GM19240 (cell line): ENCODE measurements around the gene ARSD.
"Not testable (repeated sequence)": the region's sequence is repeated elsewhere in the genome, so short reads cannot be mapped to it uniquely, and the experiment has no call there.

Experiments used
- DNase-seq: peaks from one replicate; pipeline ENCODE4 v3.0.0; 2011; ENCODE audit warnings: low spot score; ENCODE audit not compliant: insufficient read length

ARSD gene

DNA sequence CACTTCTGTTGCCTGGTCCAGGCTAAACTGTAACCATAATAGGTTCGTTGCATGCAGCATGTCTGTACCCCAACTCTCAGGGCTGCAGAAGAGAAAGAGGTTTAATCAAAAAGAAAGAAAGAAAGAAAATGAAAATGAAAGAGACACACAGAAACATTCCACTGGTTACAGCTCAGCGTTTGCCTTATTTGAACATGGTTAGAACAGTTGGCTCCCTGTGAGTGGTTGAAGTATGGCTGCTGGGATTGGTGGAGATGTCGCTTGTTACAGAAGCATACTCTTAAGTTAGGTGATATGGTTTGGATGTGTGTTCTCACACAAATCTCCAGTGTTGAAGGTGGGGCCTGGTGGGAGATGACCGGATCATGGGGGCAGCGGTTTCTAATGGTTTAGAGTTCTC is 36.3 kb downstream of the ARSD start:
- no peak for DNase-seq

DNA sequence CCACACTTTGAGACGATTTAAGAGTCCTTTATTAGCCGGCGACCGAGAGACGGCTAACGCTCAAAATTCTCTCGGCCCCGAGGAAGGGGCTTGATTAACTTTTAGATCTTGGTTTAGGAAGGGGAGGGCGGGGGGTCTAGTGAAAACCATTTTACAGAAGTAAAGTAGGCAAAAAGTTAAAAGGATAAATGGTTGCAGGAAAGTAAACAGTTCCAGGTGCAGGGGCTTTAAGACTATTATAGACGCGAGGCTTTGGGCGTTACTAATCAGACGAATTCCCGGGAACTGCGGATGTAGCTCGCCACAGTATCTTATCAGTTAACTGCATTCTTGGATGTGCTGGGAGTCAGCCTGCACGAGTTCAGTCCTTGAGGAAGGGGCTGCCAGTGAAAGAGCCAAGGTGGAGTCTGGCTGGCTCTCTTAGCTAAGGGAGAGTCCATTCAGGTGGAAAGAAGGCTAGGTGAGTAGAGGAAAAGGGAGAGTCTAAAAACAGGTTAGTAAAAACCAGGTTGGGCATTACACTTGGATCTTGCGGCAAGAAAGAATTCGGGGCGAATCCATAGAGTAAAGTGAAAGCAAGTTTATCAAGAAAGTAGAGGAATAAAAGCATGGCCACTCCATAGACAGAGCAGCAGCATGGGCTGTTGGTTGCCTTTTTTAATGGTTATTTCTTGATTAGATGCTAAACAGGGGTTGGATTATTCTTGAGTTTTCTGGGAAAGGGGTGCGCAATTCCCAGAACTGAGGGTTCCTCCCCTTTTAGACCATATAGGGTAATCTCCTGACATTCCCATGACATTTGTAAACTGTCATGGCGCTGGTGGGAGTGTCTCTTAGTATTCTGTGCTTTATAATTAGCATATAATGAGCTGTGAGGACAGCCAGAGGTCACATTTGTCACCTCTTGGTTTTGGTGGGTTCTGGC is 38.3 kb downstream of the ARSD start:
- DNase-seq, result not testable (repeated sequence)

DNA sequence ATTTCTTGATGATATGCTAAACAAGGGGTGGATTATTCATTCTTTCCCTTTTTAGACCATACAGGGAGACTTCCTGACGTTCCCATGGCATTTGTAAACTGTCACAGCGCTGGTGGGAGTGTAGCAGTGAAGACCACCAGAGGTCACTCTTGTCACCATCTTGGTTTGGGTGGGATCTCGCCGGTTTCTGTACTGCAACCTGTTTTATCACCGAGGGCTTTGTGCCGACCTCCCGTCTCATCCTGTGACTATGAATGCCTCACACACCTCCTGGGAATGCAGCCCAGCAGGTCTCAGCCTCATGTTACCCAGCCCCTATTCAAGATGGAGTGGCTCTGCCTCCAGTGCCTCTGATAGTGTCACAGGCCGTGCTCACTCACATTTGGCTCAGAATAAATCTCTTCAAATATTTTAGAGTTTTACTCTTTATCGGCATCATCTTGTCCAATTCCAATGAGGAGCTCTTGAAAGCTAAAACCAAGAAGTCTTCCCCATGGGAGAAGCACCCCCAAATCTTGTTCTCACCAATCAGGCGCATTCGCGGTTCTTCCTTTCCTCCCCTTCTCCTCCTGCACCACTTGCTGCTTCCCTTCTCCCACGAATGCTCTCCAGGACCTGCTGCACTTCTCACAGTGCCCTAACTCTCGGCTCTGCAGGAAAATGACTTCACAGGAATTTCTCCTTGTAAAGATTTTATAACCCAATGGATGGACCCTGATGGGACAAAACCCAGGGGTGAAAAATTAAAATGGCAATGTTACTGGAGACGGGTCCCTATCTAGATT is 39.2 kb downstream of the ARSD start:
- DNase-seq, result not testable (repeated sequence)

DNA sequence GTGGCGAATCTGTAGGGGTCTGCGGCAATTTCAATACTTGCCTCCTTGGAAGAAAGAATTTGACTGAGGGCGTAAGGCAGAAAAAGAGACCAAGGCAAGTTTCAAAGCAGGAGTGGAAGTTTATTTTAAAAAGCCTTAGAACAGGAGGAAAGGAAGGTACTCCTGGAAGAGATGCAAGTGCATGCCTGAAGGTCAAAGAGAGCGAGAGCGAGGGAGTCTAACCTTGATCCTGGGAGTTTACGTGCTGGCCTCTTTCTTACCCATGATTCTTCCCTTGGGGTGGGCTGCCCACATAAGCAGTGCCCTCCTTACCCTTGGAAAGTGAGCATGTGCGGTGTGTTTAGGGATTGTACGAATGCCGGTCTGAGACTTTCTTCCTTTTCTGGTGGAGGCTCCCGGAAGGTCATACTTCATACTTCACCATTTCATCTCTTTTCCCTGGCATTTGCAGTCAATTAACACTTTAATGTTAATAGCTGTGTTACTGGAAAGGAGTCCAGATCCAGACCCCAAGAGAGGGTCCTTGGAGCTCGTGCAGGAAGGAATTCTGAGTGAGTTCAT is 40.0 kb downstream of the ARSD start:
- no peak for DNase-seq

DNA sequence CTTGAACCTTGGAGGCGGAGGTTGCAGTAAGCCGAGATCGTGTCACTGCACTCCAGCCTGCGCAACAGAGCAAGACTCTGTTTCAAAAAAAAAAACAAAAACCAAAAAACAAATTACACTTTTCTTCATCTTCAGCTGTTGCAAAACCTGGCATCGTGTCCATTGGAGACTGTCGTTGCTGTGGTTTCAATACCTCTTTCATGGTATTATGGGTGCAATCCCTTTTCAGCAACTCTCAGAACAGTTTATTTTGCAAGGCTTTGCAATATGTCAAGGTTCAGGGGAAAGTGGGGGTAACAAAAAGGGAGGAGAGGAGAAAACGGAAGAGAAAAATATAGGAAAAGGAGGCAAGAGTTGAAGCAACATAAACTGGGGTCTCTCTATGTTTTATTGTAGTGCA is 40.8 kb downstream of the ARSD start:
- no peak for DNase-seq

DNA sequence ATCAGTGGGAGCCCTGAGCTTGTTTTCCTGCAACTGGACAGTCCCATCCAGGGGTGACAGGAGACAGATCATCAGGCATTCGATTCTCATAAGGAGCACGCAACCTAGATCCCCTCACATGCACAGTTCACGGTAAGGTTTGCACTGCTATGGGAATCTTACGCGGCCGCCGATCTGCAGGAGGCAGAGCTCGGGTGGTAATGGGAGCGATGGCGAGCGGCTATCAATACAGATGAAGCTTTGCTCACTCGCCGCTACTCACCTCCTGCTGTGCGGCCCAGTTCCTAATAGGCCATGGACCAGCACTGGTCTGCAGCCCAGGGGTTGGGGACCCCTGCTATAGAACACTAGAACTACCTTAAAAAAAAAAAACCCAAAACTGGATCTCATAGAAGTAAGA is 45.4 kb downstream of the ARSD start:
- DNase-seq, result no peak

DNA sequence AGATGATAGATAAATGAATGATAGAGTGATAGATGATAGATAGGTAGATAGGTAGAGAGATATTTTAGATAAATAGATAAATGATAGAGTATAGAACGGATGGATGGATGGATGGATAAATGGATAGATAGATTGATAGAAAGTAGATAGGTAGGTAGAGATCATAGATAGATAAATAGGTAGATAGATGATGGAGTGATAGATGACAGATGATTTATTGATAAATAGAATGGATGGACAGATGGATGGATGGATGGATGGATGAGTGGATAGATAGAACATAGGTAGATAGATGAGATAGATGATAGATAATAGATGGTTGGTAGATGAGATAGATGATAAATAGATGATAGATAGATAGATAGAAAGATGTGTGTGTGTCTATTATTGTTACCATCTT is 49.5 kb downstream of the ARSD start:
- DNase-seq, result no peak

DNA sequence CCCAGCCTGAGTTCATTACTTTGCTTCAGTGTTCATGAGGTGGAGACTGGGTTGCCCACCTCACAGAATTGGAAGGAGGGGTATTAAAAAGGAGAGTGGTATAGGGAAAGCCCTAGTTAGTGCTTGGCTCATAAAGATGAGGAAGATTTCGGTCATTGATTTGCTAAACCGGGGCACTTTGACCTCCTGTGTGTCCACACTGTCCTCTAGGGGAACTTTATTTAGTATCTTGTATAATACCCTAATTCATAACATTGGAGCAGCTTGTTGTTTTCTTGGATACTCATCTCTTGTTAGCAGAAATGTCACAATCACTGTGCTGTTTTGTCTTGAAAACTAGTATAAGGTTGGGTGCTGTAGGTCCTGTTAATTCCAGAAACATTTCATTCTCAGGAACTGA is 50.6 kb downstream of the ARSD start:
- no peak for DNase-seq

DNA sequence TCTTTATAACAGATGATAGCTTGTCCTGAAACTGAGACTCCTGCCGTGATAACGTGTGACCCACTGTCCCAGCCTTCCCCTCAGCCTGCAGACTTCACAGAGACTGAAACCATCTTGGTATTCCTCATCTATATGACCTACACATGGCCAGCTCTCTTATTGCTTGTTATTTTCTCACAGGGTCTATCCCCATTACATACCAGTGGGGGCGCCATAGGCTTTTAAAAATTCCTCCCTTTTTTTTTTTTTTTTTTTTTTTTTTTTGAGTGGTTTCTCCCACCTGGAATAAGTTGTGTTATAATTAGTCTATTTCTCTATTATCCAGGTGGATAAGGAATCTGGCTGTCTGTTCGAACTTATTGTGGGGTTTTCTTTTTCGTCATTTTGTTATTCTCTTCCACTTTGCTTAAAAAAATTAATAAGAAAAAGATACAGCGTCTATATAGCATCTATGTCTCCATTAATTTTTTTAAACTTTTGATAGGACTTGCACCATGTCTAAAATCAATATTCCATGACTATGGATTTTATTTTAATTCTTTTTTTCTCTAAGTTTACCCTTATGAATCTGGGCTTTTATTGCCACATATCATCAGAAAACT is 53.2 kb downstream of the ARSD start:
- no peak for DNase-seq

DNA sequence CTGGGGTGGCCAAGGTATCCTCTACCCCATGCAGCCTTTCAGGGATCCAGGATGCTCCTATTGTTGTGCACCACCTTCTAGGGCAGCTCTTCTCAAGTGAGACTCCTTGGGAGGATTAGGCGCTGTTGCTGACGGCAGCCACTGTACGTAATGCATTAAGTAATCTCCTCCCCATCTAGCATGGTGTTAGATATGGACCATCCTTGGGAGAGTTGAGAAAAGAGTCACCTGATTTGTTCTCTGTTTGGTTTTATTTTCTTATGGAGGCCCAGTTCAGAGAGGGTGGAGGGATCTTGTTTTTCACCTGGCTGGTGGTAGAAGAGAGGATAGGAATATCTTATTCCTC is 54.0 kb downstream of the ARSD start:
- DNase-seq, result no peak

DNA sequence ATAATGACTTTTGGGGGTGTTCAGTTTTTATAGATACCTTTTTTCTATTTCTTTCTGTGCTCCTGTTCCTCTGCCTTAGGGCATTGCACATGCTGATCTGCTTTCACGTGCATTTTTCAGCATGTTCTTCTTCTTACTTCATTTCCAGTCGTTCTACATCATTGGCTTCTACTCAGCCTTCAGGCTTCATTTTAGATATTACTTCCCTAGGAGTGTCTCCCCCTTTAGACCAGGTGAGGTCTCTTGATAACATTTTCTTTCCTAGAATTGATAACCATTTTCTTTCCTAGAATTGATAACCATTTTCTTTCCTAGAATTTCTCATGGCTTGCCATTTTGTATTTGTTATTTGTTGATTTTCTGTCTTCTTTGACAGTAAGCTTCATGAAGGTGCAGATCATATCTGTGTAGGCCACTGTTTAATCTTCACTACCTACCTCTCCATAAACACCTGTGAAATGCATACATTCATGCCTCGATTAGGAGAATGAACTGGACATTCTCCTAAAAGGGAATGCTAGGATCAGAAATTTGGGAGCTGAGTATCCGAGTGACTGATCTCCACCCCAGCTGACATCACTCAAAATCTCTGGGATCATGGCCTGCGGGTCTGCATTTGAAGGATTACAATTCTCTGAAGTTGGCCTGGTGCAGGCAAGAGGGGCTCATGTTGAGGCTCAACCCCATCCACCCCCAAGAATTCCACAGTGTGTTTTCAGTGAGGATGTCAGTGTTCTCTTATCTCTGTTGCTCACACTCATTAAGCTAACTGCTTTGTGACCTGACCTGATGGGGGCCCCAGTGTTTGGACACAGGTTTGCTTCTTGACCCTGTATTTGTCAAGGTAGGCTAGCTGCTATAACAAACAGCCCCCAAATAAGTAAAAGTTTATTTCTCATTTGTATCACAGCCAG is 54.7 kb downstream of the ARSD start:
- no peak for DNase-seq

DNA sequence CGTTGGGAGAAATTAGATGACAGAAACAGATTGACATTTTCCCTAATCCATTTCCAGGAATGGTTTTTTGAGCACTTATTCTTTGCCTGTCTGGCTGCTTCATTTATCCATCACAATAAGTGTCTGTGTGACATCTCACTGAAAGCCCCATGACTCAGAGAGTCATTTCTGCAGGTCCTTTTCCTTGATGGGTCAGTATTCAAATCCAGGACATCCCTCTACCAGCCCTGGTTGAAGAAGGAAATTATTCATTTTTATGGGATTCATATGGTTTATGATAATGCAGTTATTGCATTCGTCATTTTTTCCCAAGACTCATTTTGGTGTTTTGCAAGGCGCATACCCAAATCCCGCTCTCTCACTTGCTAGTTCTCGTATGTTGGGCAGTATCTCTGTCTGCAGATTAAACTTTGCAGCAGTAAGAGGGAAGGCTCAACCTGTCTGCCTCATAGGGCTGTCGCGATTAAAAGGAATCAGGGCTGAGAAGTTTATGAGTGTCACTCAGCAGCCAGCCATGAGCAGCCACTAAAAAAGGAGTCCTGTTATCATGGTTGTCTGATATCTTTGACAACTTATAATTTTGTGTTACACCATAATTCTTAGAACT is 56.4 kb downstream of the ARSD start:
- no peak for DNase-seq

DNA sequence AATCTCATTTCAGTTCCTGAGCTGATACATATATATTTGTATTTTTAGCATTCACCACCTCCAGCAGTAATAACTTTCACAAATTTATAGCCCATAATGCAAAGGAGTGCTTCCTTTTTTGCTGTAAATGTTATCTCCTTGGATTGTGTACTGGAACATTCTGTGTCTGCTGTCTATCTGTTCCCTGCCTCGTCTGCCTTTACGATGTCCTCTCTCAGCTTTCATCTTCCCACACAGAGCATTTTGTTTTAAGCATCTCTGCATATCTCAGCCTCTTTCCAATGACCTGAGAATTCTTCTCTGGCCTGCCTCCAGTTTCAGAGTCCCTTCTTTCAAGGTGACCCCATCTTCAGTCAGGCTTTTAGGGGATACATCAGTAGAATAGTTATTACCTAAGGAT is 57.3 kb downstream of the ARSD start:
- DNase-seq, result no peak

DNA sequence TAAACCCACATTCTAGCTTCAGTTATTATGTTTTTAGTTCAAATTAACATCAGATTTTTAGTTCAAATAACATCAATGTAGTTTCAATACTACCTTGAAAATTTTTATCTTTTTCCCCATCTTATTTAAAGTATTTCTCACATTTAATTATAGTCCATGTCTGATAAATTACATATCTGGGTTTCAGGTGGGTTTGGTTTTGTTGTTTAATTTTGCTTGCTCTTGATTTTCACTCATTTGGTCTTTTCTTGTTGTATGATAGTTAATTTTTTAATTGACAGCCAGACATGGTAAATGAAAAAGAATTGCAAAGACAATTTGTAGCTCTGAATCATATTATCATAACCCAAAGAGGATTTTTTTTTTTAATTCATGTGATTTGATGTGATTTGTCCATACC is 58.5 kb downstream of the ARSD start:
- DNase-seq, result no peak

DNA sequence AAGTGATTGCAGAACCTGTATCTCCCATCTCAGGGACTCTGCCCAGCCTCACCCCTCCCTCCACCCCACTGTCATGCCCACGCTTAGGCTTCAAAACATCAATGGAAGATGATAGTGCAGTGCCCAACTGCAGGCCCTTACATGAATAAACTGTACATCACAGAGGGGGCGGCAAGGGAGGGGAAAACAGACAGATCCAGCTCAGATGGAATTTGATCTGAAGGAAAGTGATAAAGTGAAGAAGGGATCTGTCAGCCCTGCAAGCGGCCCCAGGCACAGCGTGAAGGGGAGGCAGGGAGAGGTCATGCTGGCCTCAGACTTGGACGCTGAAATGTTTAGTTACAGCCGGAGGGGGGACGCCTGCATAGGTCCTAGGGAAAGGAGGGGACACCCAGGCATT is 61.9 kb downstream of the ARSD start:
- no peak for DNase-seq

DNA sequence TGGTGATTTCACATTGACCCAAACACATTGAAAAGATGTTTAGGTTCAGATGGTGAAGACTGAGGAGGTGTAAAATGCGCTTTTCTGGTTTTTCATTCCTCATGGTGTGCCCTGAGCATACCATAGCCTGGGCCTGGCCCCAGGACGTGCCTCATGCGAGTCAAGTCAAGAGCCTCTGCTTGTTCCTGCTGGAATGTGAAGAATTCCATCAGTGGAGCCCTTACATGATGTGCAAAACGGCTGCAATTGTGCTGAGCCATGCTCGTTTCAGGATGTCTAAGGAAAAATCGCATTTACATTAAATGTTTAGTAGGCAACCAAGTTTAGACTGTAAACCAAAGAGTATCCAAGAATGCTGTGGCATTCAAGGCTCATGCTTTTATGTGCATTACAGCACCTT is 65.5 kb downstream of the ARSD start:
- no peak for DNase-seq

DNA sequence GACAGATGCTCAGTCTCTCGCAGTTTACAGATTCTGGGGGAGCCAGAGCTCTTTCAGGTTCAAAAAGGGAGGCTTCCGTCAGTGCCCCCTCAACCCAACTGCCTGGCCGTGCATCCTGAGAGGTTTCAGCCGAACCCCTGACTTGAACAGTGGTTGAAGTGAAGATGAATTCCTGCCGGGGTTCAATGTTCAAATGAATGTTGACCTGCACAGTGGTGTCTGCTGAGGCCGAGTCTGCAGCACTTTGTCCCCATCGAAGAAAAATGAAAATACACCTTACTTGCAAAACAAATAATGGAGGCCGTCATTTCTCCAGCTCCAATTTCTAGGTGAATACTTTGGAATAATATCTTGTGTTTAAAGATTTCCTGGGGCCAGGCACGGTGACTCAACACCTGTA is 66.7 kb downstream of the ARSD start:
- no peak for DNase-seq

DNA sequence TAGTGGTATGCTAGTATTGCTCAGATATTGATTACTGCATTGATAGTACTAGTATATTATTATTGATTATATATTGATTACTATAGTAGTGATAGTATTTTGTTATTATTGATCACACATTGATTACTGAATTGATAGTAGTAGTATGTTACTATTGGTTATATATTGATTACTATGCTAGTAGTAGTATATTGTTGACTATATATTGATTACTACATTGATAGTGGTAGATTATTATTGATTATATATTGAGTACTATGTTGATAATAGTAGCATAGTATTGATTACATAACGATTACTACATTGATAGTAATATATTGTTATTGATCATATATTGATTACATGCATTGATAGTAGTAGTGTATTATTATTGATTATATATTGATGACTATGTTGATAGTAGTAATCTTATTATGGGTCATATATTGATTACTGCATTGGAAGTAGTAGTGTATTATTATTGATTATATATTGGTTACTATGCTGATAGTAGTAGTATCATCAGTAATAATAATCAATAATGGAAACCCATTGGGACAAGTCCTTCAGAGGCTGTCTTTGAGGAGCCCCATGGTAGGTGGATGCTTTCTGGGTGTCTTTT is 69.8 kb downstream of the ARSD start:
- no peak for DNase-seq

DNA sequence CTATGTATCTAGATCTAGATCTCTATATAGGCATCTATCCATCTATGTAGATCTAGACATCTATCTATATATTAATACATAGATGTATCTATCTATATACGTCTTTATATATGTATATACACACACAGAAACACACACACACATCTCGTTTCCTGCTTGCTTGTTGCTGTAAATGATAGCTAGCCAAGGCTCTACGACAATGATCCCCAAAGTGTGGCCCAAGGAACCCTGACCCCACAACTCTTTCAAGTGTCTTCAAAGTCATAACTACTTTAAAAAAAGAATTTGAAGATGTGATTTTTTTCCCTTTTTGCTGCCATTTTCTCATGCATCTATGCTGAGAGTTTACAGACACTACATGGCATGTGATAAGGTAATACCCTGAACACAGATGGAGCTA is 71.6 kb downstream of the ARSD start:
- DNase-seq, result no peak

DNA sequence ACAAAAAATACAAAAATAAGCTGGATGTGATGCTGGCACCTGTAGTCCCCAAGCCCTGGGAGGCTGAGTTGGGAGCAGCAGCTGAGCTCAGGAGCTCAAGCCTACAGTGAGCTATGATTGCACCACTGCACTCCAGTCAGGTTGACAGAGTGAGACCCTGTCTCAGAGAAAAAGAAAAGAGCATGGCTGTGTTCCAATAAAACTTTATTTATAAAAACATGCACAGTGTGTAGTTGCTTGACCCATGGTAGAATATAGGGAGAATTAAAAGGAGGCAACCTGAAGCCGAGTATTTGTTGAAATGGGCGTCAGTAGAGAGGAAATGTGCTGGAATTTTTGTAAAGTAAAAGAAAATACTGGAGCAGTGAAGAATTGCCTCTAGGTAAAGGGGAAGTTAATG is 73.4 kb downstream of the ARSD start:
- no peak for DNase-seq
